GM19455 (cell line): ENCODE results near the gene FARS2.

Experiments
- ATAC-seq: cut with Tn5 transposase; IDR thresholded peaks from one replicate; pipeline ENCODE4 v1.9.1; 2021; ENCODE audit not compliant: unreplicated experiment

The FARS2 gene

DNA sequence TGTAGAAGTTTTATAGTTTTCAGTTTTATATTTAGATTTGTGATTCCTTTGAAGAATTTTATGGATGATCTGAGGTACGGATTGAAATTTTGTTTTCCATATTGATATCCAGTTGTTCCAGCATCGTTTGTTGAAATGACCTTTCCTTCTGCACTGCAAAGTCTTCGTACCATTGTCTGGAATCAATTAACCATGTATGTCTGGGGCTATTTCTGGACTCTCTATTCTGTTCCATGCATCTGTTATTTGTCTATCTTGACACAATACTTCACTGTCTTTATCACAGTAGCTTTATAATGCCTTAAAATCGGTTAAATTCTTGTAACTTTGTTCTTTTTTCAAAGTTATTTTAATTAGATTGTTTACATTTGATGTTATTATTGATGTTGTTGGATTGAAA, 154.9 kb downstream of the FARS2 start:
- no peak for ATAC-seq

DNA sequence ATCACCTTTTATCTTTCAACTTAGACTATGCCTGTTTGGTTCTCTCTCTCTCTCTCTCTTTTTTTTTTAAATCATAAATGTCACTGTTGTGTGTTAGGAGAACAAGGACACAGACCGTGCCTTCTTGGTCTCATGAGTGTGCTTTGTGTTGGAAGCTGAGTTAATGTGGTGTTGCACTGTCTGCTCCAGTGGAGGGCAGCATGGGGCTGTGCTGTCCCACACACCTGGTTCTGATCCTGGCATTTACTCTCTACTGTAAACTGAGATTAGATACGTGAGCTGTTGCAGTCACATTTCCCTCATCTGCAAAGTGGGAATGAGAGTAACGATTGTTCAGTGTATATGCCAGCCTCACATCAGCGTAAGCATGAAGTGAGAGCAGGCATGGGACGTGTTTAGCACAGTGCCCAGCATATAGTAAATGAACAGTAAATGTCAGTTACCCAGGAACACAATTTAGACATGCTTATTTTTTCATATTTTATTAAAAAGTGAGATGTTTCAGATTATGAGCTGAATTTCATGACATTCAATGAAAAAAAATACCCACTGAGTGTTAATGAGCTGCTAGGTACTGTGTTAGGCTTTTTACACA, 161.1 kb downstream of the FARS2 start:
- ATAC-seq = no peak

DNA sequence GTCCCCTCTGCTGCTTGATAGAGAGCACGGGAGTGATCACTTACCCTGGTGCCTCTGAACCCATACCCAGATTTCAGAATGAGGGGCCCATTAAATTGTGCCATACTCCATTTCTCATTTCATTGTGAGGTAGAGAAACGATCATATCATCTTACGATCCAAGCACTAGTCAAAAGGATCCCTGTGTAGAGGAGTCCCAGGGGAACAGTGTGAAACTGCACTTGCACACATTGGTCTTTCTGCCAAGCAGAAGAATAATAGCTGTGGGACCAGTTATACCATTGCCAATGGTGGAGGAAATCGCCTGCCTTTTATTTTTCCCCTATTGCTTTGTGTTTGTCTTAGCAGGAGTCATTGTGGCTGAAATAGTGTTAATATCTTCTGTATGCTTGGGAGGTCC, 161.9 kb downstream of the FARS2 start:
- ATAC-seq = no peak

DNA sequence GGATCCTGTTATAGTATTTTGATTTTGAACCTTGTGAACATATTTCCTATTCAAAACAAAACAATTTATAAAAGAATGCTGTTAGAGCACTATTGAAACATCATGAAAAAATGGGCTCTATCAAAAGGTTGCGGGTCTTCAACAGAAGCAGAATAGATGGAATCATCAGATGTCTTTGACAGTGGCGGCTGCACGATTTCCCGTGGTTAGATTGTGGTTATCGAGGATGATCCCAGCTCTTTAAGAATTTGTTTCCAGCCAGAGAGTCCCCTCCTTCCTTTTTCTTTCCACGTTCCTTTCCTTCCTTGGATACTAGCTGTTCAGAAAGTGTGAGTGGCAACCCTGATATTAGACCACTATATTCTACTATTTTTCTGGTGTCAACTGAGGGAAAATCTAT, 163.4 kb downstream of the FARS2 start:
- ATAC-seq = no peak

DNA sequence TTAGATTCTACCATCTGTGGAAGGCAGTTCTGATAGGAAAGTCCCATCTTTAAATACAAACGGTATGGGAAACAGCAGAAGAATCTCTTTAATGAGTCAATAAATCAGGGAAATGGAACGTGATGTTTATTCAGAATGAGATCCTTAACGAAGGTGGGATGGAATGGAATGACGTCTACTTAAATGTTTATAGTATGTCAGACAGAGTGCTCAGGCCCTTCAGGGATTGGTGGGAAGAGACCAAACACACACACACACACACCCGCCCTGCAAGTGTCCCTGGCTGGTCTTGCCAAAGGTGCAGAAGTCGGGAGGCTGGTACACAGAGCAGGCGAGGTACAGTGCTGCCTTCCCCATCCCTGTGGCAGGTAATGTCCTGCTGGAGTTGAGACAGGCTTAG, 164.0 kb downstream of the FARS2 start:
- ATAC-seq = no peak

DNA sequence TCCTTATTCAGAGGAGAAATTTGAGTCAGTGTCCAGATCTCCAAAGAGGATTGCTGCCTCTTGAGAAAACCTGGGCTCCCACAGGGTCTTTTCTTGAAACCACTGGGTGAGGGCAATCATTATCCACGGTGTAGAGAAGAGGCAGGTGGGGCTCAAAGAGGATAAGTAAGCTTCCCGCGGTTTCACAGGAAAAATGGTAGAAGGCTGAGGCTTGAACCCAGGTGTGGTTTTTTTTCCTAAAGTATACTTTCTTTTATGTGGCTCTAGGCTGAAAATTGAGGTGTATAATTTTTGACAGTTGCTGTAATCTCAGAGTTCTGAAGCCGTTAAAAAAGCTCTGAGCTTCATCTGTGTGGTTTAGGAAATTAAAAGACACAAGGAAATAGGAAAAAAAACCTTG, 164.5 kb downstream of the FARS2 start:
- ATAC-seq = no peak

DNA sequence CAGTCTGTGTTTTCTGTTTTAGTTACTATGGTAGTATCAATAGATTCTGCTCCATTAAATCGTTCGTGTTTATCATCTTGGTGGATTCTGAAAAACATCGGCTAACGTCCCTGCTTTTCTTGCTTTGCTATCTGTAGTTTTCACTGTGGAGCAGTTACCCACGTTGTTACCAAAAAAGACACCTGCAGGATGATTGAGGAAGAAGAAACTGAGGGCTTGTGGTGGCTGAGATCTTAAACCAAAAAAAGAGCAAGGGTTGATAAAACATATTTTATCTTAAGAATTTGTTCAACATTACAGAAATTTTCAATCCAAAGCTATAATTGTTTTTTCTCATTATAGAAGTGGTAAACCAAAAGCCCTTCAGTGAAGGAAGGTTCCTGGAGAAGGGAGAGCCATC, 166.3 kb downstream of the FARS2 start:
- ATAC-seq = no peak

DNA sequence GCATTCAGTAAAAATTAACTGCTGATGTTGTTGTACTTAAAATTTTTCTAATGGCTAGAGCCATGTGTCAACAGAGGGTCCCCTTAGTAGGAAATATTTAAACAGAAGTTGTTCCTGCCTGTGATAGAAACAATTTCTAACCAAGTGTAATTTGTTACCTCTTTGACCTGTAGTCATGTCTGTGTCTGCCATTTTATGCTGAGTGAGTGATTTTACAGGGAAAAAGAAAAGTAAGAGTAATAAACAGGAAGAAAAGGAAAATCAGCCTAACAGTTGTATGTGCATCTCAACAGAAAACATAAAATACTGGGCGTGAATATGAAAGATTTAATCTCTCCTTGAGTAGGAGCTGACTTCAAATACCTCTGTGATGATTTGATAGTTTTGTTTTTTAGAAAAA, 172.0 kb downstream of the FARS2 start:
- ATAC-seq = no peak

DNA sequence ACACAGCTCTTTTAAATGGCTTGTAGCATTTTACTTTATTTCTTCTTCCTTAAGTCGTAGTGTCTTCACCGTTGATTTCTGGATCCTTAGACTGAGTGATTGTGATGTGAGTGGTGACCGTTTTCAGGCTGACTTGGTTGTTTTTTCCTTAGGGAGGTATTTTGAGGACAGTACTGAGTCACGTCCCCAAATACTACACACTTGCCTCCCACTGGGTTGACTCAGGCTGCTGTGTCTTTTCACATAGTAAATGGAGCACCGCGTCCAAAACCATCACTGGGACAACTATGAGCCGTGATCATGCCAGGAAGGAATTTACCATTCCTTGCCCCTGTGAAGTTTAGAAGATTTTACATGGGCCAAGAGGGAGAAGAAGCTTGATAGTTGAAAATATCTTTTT, 174.1 kb downstream of the FARS2 start:
- ATAC-seq = no peak

DNA sequence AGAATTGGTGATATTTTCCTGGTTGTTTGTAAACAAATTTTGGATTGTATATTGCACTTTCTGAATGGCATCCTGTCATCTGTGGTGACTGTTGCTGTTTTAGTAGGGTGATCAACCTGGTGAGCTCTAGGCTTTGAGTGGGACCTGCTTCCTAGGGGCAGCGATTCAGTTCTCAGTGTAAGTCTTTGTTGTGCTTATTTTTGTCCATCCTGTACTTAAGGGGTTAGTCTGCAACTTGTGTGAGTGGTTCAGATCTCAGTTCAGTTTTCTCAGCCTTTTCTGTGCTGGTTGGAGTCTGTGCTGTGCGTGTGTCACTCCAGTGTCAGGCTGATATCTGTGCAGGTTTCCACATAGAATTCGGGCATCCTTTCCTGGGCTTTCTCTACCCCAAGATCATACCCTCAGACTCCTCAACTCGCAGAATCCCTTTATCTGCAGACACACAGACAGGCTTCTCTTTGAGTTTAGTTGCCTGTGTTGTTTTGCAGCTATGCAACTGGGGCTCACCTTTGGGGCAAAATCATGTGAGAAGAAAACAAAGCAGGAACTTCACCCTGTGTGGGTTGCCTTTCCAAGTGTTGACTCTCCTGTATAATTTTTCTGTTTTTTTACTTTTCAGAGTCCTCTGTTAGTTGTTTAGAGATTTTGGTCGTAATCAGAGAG, 177.7 kb downstream of the FARS2 start:
- ATAC-seq = no peak

DNA sequence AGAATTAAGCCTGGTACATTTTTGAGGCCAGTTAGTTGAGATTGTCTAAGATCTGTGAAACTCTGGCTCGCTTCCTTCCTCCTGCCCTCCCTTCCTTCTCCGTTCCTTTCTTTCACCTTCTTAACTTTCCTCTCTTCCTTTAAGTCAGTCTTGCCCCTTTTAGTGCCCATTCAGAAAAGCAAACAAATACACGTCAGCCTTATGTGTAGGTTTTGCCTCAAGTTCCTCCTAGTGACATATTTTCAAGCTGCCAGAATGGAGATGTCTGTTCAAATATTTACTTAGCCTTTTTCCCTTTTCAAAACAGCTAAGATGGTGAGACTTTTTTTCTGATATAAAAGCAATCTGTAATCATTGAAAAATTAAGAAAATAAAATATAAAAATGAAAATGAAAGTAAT, 178.4 kb downstream of the FARS2 start:
- no peak for ATAC-seq

DNA sequence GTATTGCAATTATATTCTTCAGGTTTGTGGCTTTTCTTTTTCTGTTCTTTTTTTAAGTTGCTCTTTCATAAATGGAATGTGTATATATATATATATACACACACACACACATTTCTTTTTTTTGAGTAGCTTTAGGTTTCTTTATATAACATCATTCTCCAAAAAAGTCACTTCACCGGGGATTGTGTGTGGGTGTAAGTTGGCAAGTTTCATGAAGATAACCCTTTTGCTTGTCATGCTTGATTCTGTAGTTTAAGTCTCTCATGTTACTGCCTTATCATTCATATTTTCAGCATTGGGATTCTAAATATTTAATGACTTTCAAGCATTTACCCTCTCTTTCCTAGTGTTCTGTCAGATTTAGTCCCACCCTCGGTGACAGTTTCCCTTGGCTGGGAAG, 181.0 kb downstream of the FARS2 start:
- ATAC-seq = no peak

DNA sequence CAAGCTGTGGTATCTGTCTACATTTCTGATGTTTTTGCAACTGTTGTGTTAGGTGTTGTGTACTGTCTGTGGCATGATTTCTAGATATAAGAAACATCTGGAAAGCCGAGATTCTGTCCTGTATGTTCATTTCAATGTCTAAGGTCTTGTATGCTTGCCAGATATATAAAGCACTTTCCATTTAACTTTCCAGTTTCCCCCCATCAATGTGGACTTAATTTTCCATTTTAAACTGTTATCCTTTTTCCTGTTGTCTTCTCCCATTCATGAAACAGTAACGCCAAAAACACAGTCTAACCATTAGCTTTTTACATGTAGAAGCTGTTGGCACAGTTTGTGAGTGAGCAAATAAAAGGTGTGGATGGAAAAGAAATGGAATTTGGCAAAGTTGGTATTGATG, 181.6 kb downstream of the FARS2 start:
- ATAC-seq = no peak

DNA sequence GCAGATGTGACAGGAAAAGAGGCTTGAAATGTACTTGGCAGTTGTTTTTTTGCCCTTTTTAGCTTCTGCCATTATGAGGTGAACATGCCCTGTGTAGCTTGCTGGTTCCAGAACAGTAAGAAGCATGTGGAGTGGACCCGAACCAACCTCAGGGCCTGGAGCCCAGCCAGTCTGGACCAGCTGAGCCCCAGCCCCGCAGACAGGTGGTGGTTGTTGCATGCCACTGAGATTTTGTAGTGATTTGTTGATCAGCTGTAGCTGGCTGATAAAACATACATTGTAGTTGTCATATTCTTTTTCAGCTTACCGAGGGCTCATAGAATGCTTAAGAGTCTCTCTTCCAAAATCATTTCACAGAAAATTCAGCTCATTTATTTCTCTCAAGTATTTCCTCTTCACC, 182.2 kb downstream of the FARS2 start:
- ATAC-seq = no peak

DNA sequence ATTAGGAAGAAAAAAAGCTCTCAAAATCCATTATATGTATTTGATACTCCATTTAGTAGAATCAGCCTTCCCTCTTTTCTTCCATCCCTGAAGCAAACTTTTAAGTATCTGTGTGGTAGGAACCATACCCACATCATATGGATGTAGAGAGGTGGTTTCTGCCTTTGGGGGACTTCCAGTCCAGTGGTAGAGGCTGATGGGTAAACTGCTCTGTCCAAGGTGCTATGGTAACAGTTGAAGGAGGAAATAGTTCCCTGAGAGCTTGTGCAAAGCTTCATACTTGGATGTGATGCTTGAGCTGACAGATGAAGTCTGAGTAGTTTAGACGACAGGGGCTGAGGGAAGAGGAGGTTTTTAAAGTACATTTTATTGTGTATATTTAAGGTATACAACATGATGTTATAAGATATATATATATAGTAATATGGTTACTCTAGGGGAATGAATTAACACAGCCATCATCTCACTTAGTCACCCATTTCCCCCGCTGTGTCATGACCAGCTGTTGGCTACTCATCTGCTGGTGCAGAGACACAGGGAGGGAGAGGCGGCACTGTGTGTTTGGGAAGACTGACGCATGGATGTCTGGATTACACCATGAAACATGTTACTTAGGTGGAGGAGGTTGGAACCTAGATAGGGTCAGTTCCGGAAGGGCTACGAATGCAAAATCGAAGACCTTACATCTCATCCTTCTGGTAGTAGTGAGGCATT, 185.2 kb downstream of the FARS2 start:
- no peak for ATAC-seq

DNA sequence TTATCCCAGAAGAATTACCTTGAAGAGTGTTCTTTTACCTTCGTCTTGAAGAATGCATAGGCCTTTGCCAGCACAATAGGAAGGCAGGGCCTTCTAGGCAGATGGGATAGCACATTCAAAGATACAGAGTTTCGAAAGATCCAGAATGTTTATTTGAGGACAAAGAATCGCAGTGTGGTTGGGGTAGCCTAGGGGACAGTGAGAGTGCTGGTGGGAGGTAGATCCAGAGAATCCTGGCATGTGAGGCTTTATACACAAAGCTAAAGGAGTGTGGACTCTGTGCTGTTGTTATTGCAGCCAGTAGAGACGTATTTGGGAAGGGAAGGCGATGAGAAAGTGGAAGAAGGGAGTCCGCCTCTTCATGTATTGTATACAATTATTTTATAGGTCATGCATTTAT, 186.6 kb downstream of the FARS2 start:
- no peak for ATAC-seq

DNA sequence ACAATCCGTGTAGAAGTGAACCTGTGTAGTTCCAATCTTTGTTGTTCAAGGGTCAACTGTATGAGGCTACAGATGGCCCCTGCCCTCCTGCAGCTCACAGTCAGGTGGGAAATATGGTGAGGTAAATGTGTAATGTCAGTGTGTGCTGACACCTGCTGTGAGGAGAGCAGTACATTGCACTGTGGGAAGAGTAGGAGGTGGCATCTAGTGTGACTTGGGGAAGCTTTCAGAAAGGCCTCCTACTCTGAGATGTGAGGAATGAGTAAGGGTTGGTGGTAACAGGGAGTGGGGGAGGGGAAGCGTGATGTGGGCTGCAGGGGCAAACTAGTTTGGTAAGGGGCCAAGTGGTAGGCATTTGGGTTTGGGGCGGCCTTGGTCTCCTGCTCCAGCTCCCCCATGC, 188.8 kb downstream of the FARS2 start:
- no peak for ATAC-seq

DNA sequence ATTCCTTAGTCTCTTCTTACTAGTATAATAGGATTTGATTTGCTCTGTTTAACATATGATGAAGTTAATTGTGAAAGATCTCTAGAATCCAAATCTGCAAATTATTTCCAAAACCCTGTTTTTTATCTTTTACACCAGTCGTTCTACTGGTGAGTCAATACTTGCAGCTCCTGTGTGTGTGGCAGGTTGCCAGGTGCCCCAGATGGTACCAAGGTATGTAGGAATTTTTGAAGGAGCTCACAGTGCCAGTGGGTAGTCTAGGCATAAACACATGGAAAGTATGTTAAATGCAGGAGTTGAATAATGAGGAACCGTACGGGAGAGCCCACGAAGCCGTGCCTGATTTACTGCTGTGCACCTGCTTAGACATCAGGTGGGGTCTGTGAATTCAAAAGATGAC, 192.2 kb downstream of the FARS2 start:
- no peak for ATAC-seq

DNA sequence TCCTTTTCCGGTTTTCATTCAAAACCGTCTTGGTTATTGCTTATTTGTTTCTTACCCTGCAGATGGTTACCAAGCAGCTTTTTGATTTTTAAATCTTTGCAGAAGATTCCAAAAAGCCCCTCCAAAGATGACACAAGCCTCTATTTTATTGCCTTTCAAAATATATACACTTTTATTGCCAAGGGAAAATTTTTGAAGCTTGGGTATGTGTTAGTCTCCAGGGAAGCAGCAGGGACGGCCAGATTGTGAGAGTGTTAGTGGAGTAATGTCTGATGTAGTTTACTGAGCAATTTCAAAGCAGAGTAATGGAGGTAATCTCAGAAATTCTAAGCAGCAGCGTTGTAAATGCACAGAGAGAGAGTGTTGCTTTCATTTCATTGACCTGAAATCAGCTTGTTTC, 193.8 kb downstream of the FARS2 start:
- no peak for ATAC-seq

DNA sequence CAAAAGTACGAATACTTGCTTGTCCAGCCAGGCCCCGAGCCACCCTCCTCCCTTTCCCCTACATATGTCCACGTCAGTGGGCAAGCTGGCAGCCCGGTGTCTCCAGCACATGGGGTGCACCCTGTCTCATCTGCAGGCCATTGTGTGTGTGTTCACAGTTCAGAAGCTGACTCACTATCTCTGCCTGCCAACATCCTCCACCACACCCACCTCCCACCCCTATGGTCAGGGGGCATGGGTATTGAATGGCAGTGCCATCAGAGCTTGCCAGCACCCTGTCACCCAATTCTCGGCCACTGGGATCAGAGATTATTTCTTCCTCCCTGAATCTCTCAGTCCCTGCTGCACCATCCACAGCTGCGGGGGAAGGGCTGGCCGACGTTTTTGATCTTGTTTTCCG, 195.7 kb downstream of the FARS2 start:
- ATAC-seq = no peak

DNA sequence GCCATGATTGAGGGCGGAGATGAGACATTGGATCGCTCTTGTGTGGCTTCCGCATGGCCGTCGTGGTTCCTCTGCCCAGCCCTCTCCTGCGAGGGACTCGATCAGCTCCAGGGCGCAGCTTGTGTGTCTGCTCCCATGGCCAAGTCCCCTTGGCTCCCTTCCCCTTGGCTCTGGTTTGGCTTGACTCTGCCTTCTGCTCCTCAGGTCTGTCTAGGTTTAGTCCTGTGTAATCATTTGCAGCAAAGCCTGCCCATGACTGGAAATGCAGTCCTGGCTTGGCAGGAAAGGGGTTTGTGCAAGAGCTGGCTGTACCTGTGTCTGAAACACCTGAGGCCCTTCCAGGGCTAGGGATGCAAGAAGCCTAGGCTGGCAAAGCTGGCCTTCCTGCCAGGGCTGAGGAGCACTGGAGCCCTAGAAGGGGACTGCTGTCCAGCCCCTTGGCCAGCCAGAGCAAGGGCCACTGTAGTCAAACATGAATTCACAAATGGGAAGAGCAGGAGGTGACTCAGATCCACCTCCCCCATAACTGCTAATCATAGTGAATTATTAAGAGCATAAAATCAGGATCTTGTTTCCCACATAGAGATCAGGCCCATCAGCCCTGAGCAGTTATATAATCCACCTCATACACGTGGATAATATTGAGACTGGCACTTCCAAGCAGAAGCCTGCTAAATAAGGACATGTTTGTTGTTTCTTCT, 196.8 kb downstream of the FARS2 start:
- ATAC-seq = no peak

DNA sequence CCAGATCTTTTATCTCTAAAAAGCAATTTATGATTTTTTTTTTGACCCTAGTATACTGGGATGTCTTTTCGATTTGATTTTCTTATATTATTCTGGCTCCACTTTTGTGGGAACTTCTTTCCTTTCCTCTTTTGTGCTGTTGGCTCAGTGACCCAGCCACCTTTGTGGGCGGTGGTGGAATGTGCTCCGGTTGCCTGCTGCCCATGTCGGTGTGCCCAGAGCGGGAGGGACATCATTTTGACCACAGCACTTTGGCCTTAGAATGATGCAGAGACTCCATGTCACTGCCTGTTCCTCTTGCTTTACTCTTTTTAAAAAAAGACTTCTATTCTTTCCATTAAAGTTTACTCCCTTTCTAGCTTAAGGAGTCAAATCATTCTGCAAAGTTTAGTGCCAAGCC, 198.0 kb downstream of the FARS2 start:
- ATAC-seq = no peak
